ENCODE measurements around the gene IMPDH2. TPM values are rescaled to one million over a fixed set of nuclear protein-coding genes. Genes with fewer than 3 reads are reported as not detected.

Gene IMPDH2
- total RNA-seq, 4 donors from 2014 or later = 25.1 to 106 (median 72.7) TPM

DNA sequence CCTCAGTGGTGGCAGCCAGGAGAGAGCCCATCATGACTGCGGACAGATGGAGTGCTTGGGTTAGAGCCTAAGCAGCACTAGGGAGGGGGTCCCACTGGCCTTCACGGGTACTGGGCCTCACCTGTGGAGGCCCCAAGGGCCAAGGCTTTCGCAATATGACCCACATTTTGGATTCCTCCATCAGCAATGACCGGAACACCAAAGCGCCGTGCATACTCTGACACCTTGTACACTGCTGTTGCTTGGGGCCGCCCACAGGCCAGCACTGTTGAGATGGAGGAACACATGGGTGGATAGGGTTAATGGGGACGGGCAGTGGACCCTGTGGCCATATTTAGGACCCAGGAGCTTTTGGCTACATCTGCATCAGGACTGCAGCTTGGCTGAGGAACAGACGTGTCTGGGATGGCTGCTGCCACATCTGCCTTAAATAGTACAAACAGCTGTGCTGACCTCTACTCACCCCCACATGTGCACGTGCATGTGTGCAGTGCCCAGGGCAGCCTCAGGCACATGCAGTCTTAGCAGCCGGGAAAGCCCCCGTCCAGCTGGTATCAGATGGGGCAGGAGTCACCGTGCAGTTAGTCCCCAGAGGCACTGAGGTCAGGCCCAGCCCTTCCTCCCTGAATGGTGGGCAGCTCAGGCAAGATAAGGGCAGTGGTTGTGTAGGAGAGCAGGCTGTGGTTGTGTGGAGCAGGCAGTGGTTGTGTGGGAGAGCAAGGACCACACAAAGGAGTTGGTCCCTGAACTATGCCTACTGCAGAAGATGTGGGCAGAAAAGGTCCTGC lies 4.0 kb downstream of the IMPDH2 start:
- H3K27me3 ChIP-seq = no peaks in the 10 kb centered on the region
- H3K36me3 ChIP-seq = peaks cover 0 to 23% (median 0%) of the 10 kb centered on the region in 4 donors
- DNase-seq = no peak
- in situ Hi-C loops (cut with MboI; ENCODE audit: low pct_ligation_motif_present in 1 of 4, low pct_unique_long_range_greater_than_20kb in 1 of 4, low sequenced_read_pairs in 3 of 4) = no loop called here
- no peaks in the 10 kb centered on the region for H3K9me3 ChIP-seq
- intact Hi-C loops (cut with DNase I; ENCODE audit: low total_unique reads) = no loop called here
- 66% methylated on average over 12 of the region's 13 CpGs; no CpG with 5 or more reads in 1 of the 2 donors for WGBS, 2 donors (ENCODE audit: low coverage in 1 of 2)
- TF ChIP-seq POLR2A (IDR thresholded peaks at IDR 0.05) (no peak), POLR2AphosphoS5 (IDR thresholded peaks at IDR 0.05) (no peak), EP300 (IDR thresholded peaks at IDR 0.05; ENCODE audit: low read depth) (no peak)
- TF ChIP-seq, protein P1, sequence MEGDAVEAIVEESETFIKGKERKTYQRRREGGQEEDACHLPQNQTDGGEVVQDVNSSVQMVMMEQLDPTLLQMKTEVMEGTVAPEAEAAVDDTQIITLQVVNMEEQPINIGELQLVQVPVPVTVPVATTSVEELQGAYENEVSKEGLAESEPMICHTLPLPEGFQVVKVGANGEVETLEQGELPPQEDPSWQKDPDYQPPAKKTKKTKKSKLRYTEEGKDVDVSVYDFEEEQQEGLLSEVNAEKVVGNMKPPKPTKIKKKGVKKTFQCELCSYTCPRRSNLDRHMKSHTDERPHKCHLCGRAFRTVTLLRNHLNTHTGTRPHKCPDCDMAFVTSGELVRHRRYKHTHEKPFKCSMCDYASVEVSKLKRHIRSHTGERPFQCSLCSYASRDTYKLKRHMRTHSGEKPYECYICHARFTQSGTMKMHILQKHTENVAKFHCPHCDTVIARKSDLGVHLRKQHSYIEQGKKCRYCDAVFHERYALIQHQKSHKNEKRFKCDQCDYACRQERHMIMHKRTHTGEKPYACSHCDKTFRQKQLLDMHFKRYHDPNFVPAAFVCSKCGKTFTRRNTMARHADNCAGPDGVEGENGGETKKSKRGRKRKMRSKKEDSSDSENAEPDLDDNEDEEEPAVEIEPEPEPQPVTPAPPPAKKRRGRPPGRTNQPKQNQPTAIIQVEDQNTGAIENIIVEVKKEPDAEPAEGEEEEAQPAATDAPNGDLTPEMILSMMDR (IDR thresholded peaks at IDR 0.05) = no peak
- no peak overlapping the region for H3K27ac ChIP-seq
- peaks cover 20 to 40% (median 27%) of the 10 kb centered on the region in 4 donors for H3K4me1 ChIP-seq
- no peak overlapping the region for H3K4me3 ChIP-seq

DNA sequence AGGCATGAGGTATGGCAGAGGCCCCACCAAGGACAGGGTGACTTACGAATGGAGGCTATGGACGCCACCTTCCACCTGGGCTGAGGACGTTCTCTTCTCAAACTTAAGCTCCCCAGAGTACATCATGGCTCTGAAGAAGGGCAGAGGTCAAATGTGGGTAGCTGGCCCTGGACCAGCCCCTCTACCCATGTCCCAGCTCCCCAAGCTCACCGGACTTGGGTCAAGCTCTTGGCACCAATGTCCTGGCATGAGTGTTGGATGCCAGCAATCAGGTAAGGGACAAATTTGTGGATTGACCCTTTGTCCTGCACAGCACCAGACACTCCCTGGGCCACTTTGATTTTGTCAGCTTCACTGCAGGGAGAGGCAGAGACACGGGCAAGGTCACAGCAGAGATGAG lies 4.7 kb downstream of the IMPDH2 start:
- H3K36me3 ChIP-seq = peaks cover 0 to 23% (median 0%) of the 10 kb centered on the region in 4 donors
- WGBS, 2 donors (ENCODE audit: low coverage in 1 of 2) = 67 to 78% methylated on average over 3 to 5 of the region's 5 CpGs
- TF ChIP-seq POLR2A (IDR thresholded peaks at IDR 0.05) (no peak), EP300 (IDR thresholded peaks at IDR 0.05; ENCODE audit: low read depth) (no peak), POLR2AphosphoS5 (IDR thresholded peaks at IDR 0.05) (no peak)
- H3K9me3 ChIP-seq = no peaks in the 10 kb centered on the region
- intact Hi-C loops (cut with DNase I; ENCODE audit: low total_unique reads) = no loop called here
- H3K4me1 ChIP-seq = peaks cover 15 to 45% (median 33%) of the 10 kb centered on the region in 4 donors
- in situ Hi-C loops (cut with MboI; ENCODE audit: low pct_ligation_motif_present in 1 of 4, low pct_unique_long_range_greater_than_20kb in 1 of 4, low sequenced_read_pairs in 3 of 4) = no loop called here
- no peak overlapping the region for H3K27ac ChIP-seq
- no peak overlapping the region for H3K4me3 ChIP-seq
- H3K27me3 ChIP-seq = no peaks in the 10 kb centered on the region
- DNase-seq = no peak

DNA sequence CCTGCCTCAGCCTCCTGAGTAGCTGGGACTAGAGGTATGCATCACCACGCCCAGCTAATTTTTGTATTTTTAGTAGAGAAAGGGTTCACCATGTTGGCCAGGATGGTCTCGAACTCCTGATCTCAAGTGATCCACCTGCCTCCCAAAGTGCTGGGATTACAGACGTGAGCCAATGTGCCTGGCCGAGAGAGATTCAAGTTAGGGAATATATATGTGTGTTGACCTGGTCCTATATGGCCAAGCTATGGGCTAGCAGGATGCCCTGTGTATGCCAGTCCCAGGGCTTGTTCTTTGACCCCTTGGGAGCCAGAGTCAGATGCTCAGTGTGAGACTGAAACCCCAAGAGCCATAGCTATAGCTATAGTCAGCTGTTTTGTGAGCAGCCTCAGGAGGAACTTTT lies 5.4 kb downstream of the IMPDH2 start:
- no peak for DNase-seq
- H3K27me3 ChIP-seq = no peaks in the 10 kb centered on the region
- in situ Hi-C loops (cut with MboI; ENCODE audit: low pct_ligation_motif_present in 1 of 4, low pct_unique_long_range_greater_than_20kb in 1 of 4, low sequenced_read_pairs in 3 of 4) (no loop called here), intact Hi-C loops (cut with DNase I; ENCODE audit: low total_unique reads) (no loop called here)
- peaks cover 19 to 45% (median 37%) of the 10 kb centered on the region in 4 donors for H3K4me1 ChIP-seq
- TF ChIP-seq, protein P1 (IDR thresholded peaks at IDR 0.05) = no peak
- TF ChIP-seq POLR2A (IDR thresholded peaks at IDR 0.05) = no peak
- no peak for TF ChIP-seq POLR2AphosphoS5 (IDR thresholded peaks at IDR 0.05)
- no peak for TF ChIP-seq EP300 (IDR thresholded peaks at IDR 0.05; ENCODE audit: low read depth)
- H3K36me3 ChIP-seq = peaks cover 0 to 23% (median 0%) of the 10 kb centered on the region in 4 donors
- 81% methylated on average over 4 of the region's 4 CpGs; no CpG with 5 or more reads in 1 of the 2 donors for WGBS, 2 donors (ENCODE audit: low coverage in 1 of 2)
- H3K9me3 ChIP-seq = no peaks in the 10 kb centered on the region
- no peak overlapping the region for H3K4me3 ChIP-seq
- no peak overlapping the region for H3K27ac ChIP-seq

DNA sequence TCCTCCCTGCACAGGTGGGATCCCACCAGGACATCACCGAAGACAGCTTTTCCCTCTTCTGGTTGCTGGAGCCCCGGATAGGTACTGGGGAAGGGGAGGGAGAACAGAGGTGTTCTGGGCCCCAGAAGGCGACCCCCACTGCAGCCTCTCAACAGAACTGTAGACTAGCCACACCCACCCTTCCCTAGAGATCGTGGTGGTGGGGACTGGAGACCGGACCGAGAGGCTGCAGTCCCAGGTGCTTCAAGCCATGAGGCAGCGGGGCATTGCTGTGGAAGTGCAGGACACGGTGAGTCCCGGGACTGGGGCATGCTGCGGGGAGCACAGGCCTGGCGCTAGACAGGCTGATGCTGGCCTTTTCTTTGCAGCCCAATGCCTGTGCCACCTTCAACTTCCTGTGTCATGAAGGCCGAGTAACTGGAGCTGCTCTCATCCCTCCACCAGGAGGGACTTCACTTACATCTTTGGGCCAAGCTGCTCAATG lies 6.5 kb downstream of the IMPDH2 start:
- TF ChIP-seq, protein P1 (IDR thresholded peaks at IDR 0.05) = no peak
- TF ChIP-seq EP300 (IDR thresholded peaks at IDR 0.05; ENCODE audit: low read depth) = no peak
- no peak for TF ChIP-seq POLR2A (IDR thresholded peaks at IDR 0.05)
- no peak for TF ChIP-seq POLR2AphosphoS5 (IDR thresholded peaks at IDR 0.05)
- peaks cover 0 to 23% (median 0%) of the 10 kb centered on the region in 4 donors for H3K36me3 ChIP-seq
- H3K27me3 ChIP-seq = no peaks in the 10 kb centered on the region
- in situ Hi-C loops (cut with MboI; ENCODE audit: low pct_ligation_motif_present in 1 of 4, low pct_unique_long_range_greater_than_20kb in 1 of 4, low sequenced_read_pairs in 3 of 4) = no loop called here
- peak overlapping the region; percentile 99 to 100 (median 100) for H3K27ac ChIP-seq
- H3K4me3 ChIP-seq = peak overlapping the region; percentile 70 to 93 (median 82)
- peaks cover 13 to 43% (median 30%) of the 10 kb centered on the region in 4 donors for H3K4me1 ChIP-seq
- WGBS, 2 donors (ENCODE audit: low coverage in 1 of 2) = 0 to 16% methylated on average over 1 to 12 of the region's 12 CpGs
- no peak for DNase-seq
- intact Hi-C loops (cut with DNase I; ENCODE audit: low total_unique reads) = no loop called here
- H3K9me3 ChIP-seq = no peaks in the 10 kb centered on the region

Measured in transverse colon (tissue), 4 donors.